NCI-H146 (cell line): ENCODE data around the gene POLR2H.
"Not testable (repeated sequence)": the region's sequence is repeated elsewhere in the genome, so short reads cannot be mapped to it uniquely, and the experiment has no call there.

Experiments used
- DNase-seq: peaks from one replicate; lab custom pipeline; 2025; lab: John Stamatoyannopoulos, UW

The POLR2H gene

DNA sequence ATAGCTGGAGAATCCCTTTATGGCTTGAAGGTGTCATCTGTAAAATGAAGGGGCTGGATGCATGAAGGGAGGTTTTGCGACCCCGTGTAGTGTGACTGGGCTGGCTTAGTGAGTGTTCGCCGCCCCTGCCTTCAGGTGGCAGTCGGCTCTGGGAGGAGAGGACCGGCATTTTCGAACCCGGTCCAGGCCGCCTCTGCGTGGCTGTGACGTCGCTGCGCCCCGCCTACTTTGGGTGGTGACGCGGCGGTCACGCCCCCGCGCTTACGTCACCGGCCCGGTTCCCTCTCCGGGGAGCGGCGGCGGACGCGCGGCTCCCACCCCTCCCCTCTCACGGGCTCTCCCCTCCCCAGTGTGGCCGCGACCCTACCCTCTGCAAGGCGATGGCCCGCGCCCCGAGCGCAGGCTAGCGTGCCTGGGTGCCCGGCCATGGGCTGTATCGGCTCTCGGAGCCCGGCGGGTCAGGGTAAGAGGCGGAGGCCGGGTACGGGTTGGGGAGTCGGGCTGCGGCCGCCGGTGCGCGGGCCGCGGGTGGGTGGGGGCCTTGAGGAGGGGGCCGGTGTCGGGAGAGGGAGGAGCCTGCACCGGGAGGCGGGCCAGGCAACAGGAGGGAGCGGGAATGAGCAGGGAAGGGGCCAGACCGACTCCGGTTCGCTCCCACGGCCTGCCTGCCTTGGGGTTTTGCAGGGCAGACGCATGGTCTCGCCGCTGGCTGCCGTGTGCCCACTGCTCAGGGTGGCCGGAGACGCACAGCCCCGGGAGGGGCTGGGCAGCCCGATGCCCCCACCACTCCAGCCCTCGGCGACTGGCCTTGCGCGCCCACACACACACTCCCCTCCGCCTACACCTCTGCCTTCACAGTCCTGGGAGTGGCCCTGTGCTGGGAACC, 25.6 kb upstream of the POLR2H start:
- peak; percentile 86 for DNase-seq

DNA sequence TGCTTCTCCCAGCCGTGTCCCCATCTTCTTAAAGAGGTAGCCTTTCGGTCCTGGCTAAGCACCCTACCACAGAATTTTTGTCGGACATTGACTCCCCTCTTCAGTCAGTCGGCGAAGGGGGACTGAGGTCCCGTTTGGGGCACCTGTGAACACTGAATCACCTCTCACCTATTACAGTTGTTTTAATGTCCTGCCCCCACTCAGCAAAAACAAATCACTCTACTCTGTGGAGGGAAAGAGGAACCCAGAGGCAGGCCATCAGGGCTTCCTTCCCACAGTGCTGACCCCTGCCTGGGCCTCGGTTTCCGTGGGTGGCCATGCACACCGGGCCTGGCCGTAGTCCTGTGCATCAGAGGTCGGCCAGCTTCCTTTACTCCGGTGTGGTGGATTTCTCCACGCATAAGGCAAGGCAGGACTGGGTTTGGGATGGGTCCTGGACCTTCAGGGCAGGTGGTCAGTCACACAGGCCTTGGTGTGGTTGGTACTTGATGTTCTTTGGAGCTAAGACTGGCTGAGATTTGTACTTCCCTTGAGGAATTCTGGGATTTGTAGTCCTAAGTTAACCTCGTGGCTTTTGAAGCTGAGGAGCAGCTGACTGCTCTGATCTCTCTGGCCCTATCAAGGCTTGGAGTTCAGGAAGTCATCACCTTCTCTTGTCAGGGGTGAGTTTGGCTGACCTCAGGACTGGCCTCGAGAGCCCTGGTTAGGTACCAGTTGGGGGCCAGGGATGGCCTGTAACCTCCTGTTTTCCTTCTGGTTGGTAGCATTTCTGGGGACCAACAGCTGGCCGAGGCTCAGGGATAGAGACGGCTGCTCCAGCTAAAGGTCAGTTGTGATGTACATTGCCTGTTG, 24.7 kb upstream of the POLR2H start:
- DNase-seq = peak; percentile 59

DNA sequence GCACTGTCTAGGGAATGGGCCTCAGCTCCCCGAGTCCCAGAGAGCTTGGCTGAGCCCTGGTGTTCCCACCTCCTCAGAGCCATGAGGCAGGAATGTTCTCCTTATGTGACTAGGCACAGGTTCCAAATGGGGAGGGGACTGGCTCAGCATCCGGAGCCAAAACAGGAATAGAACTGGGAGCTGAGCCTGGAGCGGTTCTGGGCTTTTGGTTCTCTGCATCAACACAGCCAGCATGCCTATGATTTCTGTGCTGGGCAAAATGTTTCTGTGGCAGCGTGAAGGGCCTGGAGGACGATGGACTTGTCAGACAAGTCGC, 24.2 kb upstream of the POLR2H start, which contains the start of gene FAM131A:
FAM131A (plus strand) TSS at position 202 of the 316 bp plus-strand sequence; CDS start at position 233, 31 bp downstream.
- no peak for DNase-seq

DNA sequence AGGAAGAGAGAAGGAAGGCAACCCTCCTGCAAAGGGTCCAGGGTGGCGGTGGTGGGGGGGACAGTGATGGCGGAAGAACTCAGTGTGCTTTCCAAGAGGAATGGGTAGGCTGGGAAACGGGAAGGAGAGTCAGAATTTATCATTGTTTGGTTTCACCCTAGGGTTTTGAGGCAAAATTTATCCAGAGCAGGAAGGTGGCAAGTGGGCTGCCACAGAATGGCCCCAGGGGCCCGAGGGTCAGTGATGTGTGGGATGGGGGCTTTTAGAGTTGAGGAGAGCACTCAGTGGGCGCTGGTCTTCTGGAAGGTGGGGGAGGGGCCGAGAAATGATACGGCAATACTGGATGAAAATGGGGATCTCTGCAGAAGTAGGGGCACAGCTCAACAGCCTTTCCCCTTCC, 23.5 kb upstream of the POLR2H start:
- DNase-seq = no peak

DNA sequence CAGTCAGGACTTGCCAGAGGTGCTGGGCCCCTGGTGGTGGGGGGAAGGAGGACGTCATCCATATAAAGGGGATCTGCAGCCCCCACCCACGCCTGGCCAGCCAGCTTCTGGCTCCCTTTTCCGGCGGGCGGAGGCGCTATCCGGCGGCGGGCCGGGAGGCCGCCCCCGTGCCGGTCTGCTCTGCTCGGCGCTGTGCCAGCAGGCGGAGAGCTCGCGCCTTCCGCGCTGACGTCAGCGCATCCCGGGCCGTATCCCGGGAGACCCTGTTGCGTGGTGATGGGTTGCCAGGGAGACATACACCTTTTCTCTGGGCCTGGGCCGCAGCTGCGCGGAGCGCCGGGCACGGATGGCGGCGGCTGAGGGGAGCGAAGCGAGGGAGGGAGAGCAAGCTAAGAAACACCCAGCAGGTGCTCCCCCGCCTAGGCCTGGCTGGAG, 23.0 kb upstream of the POLR2H start:
- peak; percentile 98 for DNase-seq

DNA sequence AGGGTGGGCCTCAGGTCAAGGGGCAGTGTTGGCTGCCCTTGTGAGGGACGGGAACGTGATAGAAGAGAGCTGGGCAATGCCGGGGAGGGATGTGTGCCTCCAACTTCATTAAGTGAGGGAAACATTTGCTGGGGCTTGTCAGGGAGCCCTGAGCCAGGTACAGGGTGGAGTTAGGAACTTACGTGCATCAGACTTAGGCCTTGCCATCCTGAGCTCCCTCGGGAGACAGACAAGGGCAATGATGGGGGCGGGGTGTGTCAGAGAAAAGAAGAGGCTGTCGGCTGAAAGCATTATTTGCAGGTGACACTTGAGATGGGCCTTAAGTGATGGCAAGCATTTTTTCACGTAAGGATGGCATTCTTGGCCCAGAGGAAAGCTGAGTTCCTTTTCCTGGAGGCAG, 22.5 kb upstream of the POLR2H start:
- DNase-seq = no peak

DNA sequence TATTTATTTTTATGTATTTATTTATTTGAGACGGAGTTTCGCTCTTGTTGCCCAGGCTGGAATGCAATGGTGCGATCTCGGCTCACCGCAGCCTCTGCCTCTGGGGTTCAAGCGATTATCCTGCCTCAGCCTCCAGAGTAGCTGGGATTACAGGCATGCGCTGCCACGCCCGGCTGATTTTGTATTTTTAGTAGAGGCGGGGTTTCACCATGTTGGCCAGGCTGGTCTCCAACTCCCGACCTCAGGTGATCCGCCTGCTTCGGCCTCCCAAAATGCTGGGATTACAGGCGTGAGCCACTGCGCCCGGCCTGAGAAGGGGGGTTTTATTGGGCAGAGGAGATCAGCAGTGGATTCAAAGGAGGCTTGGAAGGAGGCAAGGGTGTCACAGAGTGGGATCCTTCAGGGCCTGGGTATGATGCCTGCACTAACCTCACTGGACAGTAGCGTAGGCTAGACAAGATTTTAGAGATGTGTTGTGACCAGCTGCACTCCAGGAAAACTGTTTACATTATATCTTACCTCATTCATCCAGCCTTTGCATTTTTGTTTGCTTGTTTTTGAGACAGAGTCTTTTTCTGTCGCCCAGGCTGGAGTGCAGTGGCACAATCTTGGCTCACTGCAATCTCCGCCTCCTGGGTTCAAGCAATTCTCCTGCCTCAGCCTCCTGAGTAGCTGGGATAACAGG, 21.9 kb upstream of the POLR2H start:
- DNase-seq = not testable (repeated sequence)

DNA sequence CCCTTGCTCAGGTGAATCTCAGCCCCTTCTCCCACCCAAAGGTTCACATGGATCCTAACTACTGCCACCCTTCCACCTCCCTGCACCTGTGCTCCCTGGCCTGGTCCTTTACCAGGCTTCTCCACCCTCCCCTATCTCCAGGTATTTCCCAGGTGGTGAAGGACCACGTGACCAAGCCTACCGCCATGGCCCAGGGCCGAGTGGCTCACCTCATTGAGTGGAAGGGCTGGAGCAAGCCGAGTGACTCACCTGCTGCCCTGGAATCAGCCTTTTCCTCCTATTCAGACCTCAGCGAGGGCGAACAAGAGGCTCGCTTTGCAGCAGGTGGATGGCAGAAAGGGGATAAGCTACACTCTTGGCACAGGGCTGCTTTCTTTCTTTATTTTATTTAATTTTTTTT, 19.6 kb upstream of the POLR2H start:
- DNase-seq = no peak

DNA sequence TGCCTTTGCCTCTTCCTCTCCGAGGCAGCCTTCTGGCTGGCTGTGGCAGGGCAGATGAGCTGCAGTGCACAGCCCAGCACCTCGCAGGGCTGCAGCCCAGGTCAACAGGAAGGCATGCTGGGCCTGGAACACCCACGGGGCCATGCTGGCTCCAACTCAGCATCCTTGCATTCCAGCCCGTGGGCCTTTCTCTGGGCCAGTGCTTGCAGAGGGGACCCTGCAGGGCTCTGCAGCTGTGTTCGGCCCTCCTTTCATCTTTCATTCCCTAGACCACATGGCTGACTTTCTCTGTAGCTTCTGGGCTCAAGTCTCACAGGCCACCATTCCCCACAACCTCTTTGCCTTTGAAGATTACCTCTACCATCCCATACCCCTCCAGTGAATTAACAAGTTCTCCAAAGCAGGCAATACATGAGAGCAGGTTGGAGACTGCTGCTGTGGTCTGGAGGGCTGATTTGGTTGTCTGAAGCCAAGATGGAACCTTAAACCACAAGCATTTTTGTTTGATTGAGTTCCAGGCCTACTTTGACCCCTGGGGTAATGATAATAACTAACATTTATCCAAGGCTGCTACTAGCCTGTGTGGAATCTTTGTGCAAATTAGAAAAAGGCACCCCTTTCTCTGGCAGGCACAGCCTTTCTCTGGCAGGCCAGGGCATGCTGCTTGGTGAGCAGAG, 18.2 kb upstream of the POLR2H start:
- DNase-seq = no peak

DNA sequence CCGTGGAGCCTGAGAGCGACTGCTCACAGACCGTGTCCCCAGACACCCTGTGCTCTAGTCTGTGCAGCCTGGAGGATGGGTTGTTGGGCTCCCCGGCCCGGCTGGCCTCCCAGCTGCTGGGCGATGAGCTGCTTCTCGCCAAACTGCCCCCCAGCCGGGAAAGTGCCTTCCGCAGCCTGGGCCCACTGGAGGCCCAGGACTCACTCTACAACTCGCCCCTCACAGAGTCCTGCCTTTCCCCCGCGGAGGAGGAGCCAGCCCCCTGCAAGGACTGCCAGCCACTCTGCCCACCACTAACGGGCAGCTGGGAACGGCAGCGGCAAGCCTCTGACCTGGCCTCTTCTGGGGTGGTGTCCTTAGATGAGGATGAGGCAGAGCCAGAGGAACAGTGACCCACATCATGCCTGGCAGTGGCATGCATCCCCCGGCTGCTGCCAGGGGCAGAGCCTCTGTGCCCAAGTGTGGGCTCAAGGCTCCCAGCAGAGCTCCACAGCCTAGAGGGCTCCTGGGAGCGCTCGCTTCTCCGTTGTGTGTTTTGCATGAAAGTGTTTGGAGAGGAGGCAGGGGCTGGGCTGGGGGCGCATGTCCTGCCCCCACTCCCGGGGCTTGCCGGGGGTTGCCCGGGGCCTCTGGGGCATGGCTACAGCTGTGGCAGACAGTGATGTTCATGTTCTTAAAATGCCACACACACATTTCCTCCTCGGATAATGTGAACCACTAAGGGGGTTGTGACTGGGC, 16.8 kb upstream of the POLR2H start:
- no peak for DNase-seq

DNA sequence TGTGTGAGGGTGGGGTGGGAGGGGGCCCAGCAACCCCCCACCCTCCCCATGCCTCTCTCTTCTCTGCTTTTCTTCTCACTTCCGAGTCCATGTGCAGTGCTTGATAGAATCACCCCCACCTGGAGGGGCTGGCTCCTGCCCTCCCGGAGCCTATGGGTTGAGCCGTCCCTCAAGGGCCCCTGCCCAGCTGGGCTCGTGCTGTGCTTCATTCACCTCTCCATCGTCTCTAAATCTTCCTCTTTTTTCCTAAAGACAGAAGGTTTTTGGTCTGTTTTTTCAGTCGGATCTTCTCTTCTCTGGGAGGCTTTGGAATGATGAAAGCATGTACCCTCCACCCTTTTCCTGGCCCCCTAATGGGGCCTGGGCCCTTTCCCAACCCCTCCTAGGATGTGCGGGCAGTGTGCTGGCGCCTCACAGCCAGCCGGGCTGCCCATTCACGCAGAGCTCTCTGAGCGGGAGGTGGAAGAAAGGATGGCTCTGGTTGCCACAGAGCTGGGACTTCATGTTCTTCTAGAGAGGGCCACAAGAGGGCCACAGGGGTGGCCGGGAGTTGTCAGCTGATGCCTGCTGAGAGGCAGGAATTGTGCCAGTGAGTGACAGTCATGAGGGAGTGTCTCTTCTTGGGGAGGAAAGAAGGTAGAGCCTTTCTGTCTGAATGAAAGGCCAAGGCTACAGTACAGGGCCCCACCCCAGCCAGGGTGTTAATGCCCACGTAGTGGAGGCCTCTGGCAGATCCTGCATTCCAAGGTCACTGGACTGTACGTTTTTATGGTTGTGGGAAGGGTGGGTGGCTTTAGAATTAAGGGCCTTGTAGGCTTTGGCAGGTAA, 16.0 kb upstream of the POLR2H start:
- peak; percentile 77 for DNase-seq

DNA sequence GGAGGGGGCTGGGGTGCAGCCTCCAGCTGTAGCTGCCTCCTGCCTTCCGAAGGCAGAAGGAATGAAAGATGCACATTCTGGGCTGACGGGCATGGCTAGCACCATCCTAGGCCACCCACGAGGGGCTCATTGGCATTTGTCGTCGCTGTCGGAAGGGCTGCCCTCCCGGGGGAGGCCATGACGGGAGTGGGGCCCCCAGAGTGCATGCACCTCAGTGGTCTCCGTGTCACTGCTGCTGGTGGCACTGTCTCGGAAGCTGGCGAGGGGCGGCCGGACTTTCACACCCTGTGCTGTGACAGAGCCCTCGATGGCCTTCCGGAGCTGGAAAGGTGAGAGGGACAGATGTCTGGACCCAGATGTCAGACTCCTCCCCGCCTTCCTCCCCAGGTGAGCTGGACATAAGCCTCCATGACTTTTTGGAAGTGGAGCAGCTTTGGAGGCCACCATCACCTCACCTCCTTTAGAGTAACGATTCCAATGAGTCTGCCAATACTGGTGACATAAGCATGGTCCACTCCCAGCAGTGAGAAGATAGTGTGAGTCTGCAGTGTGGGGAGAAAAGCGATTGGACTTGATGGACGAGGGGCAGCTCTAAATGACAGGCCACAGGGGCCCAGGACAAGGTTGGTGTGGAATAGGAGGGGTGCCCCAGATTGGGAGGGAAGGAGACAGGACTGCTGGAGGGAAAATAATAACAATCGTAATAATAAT, 14.9 kb upstream of the POLR2H start:
- DNase-seq = no peak

DNA sequence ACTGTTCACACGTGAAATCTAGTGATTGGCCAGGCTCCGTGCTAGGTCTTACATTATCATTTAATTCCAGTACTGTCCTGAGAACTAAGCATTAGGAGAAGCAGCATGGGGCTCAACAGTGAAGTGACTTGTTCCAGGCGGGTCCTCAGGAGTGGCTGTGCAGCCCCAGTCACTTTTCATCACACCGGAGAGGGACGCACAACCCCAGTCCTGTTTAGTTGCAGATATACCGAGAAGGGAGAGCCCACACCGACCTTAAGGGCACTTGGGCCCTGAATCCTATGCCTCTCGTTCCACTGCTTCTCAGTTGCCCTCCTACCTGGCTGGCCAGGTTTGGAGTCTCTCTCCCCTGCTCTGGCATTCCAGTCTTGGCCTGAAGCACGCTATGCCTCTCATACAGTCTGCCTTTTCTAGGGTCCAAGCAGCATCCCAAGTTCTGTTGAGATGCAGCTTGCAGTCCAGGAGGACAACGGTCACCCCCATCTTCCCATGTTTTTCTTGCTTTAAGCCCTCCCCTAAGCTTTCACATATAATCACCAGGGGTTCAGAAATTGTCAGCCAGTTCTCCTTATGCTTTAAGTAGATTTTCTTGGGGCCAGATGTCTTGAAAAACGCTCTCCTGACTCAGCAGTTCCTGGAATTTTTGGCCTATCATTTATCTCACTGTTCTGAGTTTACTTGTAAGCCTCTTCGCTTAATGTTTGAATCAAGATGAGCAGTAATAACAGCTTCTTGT, 14.0 kb upstream of the POLR2H start:
- no peak for DNase-seq

DNA sequence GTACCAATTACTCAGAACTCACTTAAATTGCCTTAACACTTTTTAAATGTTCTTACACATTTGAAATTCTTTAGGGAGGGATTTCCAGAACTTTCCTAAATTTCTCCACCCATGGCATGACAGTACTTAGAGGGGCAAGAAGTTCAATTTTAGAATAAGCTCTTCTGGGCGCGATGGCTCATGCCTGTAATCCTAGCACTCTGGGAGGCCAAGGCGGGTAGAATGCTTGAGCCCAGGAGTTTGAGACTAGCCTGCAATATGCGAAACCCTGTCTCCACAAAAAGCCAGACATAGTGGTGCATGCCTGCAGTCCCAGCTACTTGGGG, 13.5 kb upstream of the POLR2H start:
- DNase-seq = no peak

DNA sequence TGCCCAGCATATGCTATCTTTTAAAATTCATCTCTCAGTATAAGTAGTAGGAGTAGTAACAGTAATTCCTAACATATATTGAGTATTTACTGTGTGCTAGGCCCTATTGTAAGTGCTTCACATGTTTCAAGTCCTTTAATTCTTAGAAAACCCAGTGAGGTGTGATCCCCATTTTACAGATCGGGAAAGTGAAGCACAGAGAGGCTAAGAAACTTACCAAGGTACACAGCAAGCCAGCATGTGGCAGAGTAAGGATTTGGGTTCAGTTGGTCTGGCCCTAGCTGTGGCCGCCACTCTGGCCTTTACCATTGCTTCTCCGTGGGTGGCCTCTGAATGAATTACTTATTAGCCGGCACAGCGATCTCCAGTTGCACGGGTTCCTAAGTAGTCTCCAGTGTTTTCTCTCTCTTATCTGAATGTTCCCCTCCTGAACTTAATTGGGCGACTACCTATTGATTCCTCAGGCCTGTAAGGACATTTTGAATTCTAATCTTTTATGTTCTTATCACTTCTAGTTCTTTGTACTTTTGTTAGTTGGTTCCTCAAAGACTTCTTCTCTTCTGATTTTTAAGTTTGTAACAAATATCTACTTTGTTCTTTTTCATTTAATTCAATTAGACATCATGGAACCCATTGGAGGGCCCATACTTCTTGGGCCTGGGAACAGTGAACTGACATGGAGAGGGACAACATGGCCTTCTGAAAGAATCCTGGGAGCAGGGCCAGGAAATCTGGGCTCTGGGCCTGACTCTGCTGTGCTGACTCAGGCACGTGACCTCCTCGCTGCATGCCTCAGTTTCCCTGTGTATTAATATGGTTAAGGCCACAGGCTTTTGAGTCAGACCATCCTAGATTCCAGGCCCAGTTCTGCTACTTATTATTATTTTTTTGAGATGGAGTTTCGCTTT, 11.7 kb upstream of the POLR2H start:
- DNase-seq = no peak

DNA sequence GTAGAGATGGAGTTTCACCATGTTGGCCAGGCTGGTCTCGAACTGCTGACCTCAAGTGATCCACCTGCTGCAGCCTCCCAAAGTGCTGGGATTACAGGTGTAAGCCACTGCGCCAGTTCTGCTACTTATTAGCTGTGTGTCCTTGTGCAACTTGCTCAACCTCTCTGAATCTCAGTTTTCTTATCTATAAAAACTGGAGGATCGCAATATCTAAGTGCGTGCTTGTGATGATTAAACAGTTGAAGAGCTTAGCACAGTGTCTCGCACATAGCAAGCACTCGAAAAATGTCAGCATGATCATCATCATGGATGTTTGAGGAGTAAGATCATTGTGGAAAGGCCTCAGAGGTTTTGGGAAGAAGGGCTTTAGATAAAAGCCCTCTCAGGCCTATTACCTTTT, 10.9 kb upstream of the POLR2H start:
- no peak for DNase-seq

DNA sequence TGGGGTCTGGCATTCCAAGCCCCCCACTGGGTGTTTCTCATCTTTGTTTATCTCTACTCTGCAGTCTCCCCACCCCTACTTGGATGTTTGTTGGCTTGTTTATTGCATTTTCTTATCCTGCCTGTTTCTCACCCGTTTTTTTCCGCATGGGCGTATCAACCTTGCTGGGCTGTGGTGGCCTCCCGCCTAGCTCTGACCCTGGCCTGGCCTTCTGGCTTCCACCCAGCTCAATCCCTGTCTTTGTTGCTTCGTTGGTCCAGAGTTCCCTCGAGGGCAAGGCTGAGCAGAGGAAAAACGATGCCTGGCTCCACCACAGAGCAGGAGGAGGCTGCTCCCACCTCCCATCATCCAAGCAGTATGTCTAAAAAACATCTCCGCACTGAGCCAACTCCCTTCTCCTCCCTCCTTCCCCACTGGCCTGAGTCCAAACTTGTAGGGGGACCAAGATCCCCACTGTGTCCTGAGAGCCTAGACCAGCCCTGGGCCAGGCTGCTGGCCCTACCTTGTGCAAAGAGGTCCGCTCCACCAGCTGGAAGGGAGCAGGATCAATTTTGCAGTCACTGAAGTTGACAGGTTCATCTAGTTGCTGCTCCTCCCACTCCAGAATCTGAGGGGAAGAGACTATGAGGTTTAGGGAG, 9.9 kb upstream of the POLR2H start:
- DNase-seq = no peak
